HCEC 1CT (cell line): ENCODE data around the gene CCHCR1.

Experiments used
- DNase-seq: peaks from one replicate; pipeline ENCODE4 v3.0.0-alpha.2; 2017

The CCHCR1 gene

DNA sequence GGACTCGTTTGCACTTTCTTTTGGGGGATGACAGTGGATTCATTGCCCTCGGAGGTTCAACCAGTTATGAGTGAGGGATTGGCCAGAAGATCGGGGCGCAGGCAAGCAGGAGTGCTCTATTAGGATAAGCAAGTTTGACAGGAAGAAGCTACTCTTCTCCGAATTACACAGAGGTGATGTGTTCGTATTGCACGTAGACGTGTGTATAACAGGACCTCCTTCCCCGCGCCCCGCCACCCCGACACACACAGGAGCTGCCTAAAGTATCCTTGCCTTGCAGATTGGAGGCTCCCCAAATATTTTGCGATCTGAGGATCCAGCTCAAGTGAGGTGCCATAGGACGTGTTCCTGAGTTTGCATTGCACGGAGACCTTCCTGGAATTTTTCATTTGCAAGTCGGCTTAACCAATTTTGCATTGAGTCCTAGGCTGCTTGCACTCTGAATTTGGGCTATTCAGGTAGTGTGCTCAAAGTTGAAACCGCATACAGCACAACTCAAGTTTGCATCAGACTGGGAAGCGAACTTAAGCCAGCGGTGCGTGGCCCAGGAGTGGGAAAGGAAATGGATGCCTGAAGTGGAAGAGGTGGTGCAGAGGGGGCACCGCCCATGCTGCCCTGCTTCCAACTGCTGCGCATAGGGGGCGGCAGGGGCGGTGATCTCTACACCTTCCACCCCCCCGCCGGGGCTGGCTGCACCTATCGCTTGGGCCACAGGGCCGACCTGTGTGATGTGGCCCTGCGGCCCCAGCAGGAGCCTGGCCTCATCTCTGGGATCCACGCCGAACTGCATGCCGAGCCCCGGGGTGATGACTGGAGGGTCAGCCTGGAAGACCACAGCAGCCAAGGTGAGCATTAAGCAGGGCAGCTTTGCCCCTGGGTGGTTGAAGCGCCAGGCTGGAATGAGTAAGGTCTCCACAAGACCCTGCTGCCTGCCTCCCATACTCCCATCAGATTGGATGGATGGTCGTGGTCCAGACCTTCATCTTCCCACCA lies 1.6 kb upstream of the CCHCR1 start:
- peak; percentile 30 for DNase-seq

DNA sequence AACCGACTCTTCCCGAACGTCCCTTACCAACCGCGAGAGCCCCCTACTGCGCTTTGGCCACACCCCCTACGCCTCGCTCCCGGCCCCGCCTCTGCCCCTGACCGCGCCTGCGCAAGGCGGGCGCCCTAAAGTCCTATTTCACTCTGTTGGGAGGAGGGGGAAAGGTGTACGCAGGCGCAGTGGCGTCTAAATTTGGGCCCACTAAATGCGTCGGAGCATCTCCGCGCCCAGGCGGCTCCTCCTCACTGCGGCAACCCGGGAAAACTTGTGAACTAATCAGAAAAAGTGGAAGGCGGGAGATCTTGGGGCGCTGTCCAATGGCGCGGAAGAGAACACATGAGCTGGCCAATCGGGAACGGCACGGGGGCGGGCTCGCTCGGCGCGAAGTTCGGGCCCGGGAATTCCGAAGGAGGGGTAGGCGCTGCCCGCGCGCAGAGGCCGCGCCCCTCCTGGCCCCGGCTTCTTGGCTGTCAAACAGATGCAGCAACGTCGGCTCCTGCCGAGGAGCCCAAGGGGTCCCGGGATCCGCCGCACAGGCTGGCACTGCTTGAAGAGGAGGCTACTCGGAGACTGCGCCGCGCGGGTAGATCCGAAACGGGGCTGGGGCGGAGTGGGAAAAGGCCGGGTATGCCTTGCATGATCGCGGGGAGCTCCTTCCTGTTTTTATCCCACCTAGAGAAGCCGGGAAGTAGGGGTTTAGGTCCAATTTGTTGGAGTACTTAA lies 699 bp upstream of the CCHCR1 start, which contains the start of gene TCF19:
Gene TCF19 (plus strand): TSS at position 450 of the 723 bp plus-strand sequence. CDS start 881 bp downstream, outside the sequence.
- peak; percentile 99 for DNase-seq

DNA sequence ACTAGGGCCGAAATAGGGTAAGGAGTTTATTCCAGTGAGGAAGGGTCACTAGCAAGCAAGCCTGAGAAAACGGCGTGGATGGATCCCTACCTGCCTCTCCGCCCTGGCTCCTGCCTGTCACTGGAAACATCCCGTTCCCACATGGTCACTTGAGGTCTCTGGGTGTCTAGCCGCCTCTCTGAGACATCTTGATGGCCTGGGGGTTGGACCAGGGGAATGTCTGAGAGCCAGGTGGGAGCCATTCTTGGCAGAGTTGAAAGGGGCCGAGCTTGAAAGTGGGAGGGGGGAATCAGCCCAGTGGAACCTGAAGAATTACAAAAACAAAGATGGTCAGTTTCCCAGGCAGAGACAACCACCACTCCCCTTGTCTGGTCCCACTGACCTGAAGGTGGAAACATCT lies 961 bp downstream of the CCHCR1 start:
- no peak for DNase-seq

DNA sequence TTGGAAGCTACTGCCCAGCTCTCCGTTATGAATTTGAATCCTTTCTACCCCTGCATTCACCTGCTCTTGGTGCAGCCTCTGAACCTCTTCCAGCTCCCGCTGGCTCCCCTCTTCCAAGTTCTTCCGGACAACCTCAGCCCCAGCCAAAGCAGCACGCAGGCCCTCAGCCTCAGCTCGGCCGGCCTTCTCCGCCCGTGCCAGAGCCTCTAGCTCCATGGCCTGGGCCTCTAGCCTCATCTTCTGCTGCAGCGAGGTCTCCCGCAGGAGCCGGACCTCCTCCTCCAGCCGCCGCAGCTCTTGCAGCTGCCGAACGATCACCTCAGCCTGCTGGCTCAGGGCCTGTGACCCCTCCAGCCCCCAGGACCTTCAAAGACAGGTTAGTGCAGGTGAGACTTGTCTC lies 3.2 kb downstream of the CCHCR1 start:
- no peak for DNase-seq

DNA sequence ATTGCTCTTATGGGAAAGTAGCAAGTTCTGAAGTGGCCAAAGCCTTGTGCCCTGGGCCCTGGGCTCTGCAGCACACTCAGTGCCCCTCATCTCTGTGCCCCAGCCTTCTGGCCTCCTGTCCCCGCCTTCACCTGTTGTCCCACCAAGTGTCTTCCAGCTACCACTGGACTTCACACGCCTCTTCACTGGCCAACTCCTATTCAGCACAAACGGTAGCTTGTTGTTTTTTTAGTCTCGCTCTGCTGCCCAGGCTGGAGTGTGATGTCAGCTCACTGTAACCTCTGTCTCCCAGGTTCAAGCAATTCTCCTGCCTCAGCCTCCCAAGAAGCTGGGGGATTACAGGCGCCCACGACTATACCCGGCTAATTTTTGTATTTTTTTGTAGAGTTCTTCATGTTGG lies 4.8 kb downstream of the CCHCR1 start:
- no peak for DNase-seq

DNA sequence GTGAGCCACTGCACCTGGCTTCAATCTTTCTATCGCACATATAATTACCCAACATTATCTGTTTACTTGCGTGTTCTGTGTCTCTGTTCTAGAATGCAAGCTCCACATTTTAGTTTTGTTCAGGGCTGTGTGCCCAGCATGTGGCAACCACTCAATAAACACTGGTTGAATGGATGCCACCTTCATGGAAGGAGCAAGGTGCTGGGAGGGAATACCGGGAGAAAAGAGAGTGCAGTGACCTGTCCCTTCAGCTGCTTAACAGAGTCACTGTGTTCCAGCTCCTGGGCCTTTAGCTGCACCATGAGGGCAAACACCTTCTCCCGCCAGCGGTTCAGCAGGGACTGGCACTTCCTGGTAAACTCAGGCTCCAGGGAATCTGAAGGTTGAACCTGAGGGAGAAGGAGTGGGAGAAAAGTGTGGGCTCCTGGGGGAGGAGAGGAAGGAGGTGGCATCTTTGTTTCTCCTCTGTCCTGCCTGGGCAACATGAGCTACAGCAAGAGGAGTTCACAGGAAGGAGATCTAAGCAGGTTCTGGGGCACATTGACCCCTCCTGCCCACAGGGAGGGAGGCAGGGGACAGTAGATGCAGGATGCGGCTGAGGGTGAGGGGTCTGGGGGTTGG lies 7.7 kb downstream of the CCHCR1 start:
- DNase-seq = no peak

DNA sequence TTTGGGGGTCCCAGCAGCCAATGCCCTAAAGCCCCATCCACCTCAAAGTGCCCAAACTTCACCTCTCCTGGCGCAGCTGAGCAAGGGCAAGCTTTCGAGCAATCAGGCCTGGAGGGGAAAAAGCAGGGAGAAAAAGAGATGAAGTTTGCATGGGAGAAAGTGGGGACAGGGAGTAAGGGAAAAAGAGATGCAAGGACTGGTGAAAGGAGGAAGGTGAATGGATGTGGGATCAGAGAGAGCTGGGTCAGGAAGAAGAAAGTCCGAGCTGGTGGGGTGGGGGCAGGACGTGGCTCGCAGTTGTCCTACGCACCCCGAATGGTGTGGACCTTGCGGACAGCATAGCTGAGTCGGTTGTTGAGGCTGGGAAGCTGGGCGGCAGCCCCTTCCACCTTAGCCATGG lies 12.2 kb downstream of the CCHCR1 start:
- no peak for DNase-seq

DNA sequence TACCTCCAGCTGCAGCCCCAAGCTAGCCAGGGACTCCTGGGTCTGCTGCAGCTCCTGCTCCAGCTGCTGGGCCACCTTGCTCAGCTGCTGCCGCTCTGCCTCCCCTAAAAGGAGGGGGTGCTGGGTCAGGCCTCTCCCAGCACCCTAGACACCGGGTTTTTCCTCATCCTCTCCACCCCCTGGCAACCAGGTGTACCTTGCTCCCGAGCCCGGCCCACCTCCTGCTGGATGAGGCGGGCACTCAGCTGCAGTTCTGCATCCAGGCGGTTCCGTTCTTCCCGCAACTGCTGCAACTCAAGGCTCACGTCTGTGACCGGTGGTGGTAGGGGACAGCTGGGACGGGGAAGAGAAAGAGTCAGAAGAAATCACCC lies 12.6 kb downstream of the CCHCR1 start:
- no peak for DNase-seq

DNA sequence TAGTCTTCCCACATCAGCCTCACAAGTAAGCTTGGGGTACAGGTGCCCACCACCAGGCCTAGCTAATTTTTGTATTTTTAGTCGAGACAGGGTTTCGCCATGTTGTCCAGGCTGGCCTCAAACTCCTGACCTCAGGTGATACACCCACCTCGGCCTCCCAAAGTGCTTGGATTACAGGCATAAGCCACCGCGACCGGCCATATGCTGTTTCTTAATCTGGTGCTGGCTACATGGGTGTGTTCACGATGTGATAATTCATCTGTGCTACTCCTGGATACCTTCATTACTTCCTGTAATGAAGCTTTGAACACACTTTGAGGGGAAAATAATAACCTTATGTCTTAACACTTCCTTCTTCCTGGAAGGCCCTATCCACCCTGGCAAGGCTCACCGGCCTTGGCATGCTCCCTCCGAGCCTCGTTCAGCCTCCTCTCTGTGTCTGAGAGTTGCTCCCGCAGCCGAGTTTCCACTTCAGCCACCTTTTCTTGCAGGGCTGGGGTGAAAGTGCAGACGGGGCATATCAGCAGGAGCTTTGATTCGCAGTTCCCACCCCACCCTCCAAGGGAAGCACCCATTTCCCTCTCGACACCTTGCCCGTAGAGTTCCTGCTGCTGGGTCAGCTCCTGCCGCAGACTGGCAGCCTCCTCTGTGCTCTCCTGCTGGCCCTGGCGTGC lies 13.2 kb downstream of the CCHCR1 start:
- DNase-seq = no peak

DNA sequence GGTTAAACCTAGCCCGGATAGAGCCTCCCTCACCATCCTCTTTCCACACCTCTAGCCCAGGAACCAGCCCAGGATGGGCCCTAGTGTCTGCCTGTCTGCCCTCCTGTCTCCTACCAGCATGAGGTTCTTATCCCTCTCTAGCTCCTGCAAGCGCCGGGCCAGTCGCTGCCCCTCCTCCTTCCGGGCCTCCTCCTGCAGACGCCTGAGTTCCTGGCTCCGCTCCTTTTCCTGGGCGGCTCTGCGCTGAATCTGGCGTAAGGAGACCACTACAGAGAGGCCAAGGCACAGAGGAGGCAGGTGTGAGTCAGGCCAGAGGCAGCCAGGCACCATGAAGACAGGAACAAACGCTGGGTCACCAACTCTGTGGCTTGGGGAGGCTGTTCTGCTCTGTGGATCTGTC lies 14.5 kb downstream of the CCHCR1 start:
- no peak for DNase-seq

DNA sequence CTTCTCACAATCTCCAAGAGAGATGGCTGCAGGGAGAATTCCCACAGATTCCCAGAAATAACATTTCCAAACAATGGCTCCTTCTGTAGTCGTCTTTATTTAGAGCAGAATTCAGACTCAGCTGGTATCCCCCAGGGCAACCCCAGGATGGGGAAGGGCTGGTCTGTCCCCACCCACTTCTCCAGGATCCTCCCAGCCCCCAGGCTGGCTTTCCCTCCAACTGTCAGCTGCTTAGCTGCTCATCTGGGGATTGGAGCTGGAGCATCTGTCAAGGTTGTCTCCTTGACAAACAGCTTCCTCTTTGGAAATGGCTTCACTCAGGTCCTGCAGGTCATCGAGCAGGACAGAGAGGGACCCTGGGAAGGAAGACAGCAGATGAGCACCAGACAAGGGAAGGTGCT lies 15.2 kb downstream of the CCHCR1 start:
- no peak for DNase-seq

DNA sequence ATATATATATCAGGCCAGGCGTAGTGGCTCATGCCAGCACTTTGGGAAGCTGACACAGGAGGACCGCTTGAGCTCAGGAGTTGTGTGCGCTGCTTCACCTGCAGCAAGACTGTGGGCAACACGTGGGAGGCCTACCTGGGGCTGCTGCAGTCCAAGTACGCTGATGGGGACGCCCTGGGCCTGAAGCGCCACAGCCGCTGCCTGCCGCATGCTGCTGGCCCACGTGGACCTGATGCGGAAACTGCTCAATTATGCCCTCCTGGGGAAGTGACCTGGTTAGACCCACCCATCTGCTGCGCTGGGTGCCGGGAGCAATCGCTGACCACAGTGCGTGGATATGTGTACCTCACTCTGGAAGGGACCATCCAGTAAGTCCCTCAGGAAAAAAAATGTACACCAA lies 17.0 kb downstream of the CCHCR1 start:
- no peak for DNase-seq

DNA sequence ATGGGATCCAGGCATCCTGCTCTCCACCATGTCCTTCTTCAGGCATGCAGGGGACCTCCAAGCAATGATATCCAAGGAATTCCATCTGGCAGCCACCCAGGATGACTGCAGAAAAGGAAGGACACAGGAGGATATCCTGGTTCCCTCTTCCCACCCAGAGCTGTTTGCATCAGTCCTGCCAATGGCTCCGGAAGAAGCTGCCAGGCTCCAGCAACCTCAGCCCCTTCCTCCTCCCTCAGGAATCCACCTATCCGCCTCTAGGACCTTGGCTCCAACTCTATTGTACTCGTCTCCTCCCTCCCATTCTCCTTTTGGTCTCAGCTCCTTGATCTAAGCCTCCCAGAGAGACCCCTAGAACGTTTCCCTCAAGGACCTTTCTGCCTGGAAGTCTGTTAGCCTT lies 18.0 kb downstream of the CCHCR1 start:
- DNase-seq = no peak

DNA sequence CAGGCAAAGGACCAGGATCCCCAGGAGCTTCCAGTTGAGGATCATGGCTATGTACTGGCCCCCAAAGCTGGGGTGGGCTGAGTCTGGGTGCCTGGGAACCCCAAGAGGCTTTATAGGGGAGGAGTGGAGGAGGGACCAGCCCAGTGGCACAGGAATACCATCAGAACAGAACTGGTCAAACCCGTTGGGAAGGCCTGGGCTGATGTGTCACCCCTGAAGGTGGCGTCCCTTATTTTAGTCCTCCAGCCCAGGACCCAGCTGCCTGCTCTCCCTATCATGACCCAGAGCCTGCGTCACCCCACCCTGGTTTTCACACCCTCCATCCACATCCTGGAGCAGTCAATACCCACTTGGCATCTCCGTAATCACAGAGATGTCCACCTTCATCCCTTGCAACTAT lies 18.6 kb downstream of the CCHCR1 start, which contains the start of gene PSORS1C2:
Gene PSORS1C2 (minus strand): TSS at position 85 of the 400 bp plus-strand sequence. CDS start 40 bp downstream, at position 45.
- DNase-seq = no peak

DNA sequence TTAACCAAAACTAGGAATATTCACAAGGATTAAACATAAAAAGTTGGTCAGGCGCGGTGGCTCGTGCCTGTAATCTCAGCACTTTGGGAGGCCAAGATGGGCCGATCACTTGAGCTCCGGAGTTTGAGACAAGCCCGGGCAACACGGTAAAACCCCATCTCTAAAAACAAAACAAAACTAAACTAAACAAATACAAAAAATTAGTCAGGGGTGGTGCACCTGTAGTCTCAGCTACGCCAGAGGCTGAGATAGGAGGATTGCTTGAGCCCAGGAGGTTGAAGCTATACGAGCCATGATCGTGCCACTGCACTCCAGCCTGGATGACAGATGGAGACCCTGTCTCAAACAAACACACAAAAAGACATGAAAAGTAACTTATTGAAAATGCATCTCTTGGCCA lies 21.9 kb downstream of the CCHCR1 start:
- DNase-seq = no peak

DNA sequence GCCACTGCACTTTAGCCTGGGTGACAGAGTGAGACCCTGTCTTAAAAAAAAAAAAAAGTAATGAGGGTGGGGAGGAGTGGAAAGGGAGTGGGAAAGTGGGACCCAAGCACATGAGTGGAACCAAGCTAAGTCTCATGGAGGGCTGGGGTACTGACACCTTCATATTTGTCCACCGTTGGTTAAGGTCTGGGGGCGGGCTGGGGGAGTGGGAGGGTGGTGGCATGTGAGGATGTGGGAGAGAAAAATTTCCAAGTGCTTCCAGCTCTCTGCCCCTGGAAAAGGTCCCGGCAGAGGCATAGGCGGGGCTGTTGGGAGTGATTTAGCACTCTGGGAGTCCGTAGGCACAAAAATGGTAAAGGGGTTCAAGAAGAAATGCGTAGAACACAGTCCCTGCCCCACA lies 24.8 kb downstream of the CCHCR1 start:
- no peak for DNase-seq

DNA sequence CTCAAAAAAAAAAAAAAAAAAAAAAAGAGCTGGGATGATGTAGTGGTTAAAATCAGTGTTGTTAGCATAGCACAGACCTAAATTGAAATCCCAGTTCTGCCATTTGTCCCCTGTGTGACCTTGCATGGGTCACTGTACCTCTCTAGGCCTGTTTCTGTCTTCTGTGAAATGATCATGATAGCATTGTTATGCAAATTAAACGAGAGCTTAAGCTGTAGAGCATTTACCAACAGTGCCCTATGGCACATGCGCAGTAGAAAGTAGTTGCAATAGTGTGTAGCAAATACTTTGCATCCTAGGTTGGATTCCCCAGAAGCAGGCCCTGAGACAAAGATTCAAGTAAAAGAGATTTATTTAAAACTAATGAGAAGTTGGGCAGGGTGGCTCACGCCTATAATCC lies 26.0 kb downstream of the CCHCR1 start:
- no peak for DNase-seq

DNA sequence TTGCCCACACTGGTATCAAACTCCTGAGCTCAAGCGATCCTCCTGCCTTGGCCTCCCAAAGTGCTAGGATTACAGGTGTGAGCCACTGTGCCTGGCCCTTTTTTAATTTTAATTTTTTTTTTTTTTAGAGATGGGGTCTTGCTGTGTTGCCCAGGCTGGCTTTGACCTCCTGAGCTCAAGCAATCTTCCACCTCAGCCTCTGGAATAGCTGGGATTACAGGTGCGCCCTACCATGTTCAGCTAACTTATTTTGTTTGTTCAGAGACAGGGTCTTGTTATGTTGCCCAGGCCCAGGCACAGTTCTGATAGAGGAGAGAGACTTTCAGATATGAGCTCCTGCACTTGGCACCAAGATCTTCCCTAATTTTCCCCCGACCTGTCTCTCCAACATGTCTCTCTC lies 26.9 kb downstream of the CCHCR1 start:
- no peak for DNase-seq

DNA sequence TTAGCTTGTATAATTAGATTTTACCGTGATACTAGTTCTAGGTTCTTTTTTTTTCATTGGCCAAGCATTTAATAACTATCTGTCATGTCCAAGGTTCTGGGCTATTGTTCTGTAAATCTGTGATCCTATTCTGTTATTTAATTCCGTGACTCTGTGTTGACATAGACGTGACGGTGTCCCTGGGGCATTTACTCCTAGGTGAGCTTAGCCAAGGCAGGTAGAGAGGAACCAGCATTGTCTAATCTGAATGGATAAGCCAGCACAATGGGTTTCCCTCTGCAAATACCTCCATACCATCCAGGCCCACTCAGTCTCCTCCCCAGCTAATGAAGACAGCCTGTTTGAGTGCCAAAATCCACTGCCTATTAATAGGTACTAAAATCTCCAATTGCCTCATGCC lies 28.5 kb downstream of the CCHCR1 start:
- DNase-seq = no peak

DNA sequence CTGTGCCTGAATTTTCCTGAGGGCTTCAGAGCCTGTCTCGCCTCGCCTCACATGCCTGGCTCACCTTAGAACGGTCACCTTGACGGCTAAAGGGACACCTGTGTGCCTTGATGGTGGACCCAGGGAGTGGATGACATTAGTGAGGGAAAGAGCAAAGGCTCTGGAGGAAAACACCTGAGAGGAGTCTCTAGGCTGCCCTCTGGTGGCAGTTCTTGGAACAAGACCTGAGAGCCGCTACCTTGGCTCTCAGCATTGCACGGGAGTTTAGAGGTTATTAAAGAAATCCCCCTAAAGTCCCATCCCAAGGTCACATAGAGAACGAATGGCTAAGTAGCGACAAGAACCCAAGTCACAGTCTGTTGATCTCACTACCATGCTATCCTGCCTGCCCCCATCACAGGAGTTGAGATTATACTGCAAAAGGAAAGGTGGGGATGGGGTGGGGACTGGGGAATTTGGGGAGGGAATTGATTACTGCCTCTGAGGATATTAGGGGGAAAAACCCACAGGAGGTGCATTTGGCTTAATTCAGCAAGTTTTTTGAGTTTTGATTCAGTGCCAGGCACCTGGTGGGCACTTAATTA lies 29.4 kb downstream of the CCHCR1 start:
- no peak for DNase-seq

DNA sequence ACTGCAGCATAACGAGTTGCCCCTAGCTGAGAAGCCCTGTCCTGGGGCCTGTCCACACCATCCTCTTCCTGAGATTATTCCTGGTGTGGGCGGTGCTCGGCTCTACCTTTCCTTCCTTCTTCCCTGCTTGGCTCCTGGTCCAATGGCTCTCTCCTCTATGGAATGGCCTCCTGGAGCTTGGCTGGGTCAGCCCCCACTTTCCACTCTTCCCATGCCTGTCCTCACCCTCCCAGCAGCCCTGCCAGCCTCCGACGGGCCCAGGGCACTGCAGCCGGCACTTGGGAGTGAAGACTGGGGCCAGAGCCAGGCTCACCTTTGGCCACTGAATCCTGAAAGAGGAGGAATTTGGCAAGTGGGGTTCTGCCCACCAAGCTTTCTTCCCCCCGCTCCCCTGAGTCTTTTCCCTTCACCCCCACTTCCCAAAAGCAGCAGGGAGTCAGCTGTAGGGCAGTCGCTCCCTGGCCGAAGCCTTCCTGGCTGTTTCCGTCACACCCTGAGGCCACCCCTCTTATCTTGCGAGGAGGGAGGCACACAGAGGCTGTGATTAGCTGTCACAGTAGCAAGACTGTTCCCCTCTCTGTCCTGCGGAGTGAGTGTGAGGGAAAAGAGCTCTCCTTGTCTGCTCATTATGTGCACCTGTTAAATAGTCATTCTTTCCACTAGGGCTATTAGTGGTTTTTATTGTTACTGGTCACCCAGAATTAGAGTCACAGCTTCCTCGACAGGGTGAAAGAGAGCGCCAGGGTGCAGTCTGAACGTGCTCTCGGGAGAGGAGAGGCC lies 31.0 kb downstream of the CCHCR1 start:
- DNase-seq = no peak
